Neutrophil (primary cell): Measurements from ENCODE around the gene UACA.

Experiments used
- H3K27ac ChIP-seq: fragments of 200-600 bp; sonication (generic); 2 replicates; pipeline ENCODE4 v1.5.1; 2016; ENCODE audit warnings: mild to moderate bottlenecking, moderate library complexity
- H3K27me3 ChIP-seq: fragments of 200-600 bp; sonication (generic); 2 replicates; pipeline ENCODE4 v1.6.0; 2016; ENCODE audit warnings: mild to moderate bottlenecking
- H3K36me3 ChIP-seq: fragments of 200-600 bp; sonication (generic); 2 replicates; pipeline ENCODE4 v1.5.1; 2017
- H3K4me1 ChIP-seq, 2 experiments: fragments of 200-600 bp in 1 of 2; sonication (generic) in 1 of 2; 1 replicate in 1 of 2; 2 replicates in 1 of 2; pipeline versions ENCODE4 v1.5.1 to v1.6.1; 2013 to 2016; ENCODE audit warnings: low read depth in 1 of 2, low read length in 1 of 2, mild to moderate bottlenecking in 1 of 2, moderate library complexity in 1 of 2; ENCODE audit not compliant: control insufficient read depth in 1 of 2, insufficient read depth in 1 of 2
- H3K4me3 ChIP-seq, 2 experiments: fragments of 200-600 bp in 1 of 2; sonication (generic) in 1 of 2; 1 replicate in 1 of 2; 2 replicates in 1 of 2; pipeline ENCODE4 v1.5.1; 2013 to 2016; ENCODE audit warnings: low read depth in 1 of 2, low read length in 1 of 2, mild to moderate bottlenecking in 1 of 2, moderate library complexity in 1 of 2
- H3K9me3 ChIP-seq: fragments of 200-600 bp; sonication (generic); 2 replicates; pipeline ENCODE4 v1.5.1; 2016
- TF ChIP-seq, protein P1 (sequence below): fragments of 200-600 bp; sonication (generic); IDR thresholded peaks from 2 replicates; pipeline ENCODE4 v1.5.1; 2016; ENCODE audit warnings: antibody characterized with exemption

UACA gene

DNA sequence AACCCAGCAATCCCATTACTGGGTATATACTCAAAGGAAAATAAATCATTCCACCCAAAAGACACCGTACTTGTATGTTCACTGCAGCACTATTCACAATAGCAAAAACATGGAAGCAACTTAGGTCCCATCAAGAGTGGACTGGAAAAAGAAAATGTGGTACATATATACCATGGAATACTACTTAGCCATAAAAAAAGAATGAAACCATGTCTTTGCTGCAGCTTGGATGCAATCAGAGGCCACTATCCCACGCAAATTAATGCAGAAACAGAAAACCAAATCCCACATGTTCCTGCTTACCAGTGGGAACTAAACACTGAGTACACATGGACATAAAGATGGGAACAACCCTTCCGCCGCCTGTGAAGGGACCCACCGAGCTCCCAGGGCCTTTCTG is 34.2 kb downstream of the UACA start:
- no peak overlapping the region for H3K27ac ChIP-seq
- no peaks in the 10 kb centered on the region for H3K27me3 ChIP-seq
- no peak overlapping the region for H3K4me3 ChIP-seq
- no peaks in the 10 kb centered on the region for H3K9me3 ChIP-seq
- H3K4me1 ChIP-seq: no peaks in the 10 kb centered on the region
- TF ChIP-seq, protein P1, sequence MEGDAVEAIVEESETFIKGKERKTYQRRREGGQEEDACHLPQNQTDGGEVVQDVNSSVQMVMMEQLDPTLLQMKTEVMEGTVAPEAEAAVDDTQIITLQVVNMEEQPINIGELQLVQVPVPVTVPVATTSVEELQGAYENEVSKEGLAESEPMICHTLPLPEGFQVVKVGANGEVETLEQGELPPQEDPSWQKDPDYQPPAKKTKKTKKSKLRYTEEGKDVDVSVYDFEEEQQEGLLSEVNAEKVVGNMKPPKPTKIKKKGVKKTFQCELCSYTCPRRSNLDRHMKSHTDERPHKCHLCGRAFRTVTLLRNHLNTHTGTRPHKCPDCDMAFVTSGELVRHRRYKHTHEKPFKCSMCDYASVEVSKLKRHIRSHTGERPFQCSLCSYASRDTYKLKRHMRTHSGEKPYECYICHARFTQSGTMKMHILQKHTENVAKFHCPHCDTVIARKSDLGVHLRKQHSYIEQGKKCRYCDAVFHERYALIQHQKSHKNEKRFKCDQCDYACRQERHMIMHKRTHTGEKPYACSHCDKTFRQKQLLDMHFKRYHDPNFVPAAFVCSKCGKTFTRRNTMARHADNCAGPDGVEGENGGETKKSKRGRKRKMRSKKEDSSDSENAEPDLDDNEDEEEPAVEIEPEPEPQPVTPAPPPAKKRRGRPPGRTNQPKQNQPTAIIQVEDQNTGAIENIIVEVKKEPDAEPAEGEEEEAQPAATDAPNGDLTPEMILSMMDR: no peak
- no peaks in the 10 kb centered on the region for H3K36me3 ChIP-seq

DNA sequence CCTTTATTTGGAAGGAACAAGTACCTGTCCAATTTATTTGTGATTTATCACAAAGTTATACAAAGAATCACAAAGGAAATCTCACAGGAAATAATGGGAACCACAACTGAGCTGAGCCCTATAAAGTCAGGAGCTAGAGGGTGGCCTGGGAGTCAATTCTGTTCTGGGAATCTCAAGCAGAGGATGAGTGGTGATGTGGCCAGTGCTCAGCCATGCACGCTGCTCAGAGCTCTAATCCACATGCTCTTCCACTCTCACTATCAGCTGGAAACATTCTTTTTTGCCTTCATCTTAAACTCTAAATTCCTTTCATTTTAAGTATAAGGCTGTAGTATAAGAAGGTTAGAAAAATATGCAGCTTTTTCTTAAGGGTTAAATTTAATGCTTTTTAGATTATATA is 36.6 kb downstream of the UACA start:
- Histone ChIP-seq H3K27me3 (no peaks in the 10 kb centered on the region), H3K27ac (no peak overlapping the region), H3K36me3 (no peaks in the 10 kb centered on the region), H3K9me3 (no peaks in the 10 kb centered on the region), H3K4me3 (no peak overlapping the region), H3K4me1 (no peaks in the 10 kb centered on the region)
- TF ChIP-seq, protein P1: no peak

DNA sequence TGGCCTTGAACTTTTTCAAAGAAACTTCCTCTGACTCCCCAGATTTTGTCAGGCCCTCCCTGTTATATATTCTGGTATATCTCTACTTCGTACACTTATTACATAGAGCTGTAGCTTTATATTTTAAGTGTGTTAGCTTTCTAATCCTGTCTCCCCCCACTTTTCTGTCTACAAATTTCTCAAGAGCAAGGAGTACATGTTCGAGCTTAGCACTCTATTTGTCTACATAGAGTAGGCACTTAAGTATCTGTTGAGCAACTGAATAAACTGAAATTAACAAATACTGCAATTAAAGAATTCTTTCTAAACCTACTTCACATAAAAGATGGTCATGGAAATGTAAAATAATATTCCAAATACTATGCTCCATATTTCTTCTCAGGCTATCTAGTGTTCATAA is 39.4 kb downstream of the UACA start:
- Histone ChIP-seq H3K27me3 (no peaks in the 10 kb centered on the region), H3K9me3 (no peaks in the 10 kb centered on the region), H3K4me1 (no peaks in the 10 kb centered on the region), H3K36me3 (no peaks in the 10 kb centered on the region), H3K4me3 (no peak overlapping the region), H3K27ac (no peak overlapping the region)
- TF ChIP-seq, protein P1: no peak

DNA sequence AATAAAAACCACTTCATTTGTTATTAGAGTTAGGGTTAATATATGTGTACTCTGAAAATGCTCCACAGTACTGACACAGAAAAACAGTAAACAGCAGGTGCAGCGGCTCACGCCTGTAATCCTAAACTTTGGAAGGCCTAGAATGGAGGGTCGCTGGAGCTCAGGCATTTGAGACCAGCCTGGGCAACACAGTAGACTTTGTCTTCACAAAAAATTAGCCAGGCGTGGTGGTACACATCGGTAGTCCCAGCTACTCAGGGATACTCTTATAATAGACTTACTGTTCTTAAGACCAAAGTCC is 40.3 kb downstream of the UACA start:
- Histone ChIP-seq H3K4me3 (no peak overlapping the region), H3K27ac (no peak overlapping the region), H3K36me3 (no peaks in the 10 kb centered on the region), H3K9me3 (no peaks in the 10 kb centered on the region), H3K27me3 (no peaks in the 10 kb centered on the region), H3K4me1 (no peaks in the 10 kb centered on the region)
- TF ChIP-seq, protein P1: no peak

DNA sequence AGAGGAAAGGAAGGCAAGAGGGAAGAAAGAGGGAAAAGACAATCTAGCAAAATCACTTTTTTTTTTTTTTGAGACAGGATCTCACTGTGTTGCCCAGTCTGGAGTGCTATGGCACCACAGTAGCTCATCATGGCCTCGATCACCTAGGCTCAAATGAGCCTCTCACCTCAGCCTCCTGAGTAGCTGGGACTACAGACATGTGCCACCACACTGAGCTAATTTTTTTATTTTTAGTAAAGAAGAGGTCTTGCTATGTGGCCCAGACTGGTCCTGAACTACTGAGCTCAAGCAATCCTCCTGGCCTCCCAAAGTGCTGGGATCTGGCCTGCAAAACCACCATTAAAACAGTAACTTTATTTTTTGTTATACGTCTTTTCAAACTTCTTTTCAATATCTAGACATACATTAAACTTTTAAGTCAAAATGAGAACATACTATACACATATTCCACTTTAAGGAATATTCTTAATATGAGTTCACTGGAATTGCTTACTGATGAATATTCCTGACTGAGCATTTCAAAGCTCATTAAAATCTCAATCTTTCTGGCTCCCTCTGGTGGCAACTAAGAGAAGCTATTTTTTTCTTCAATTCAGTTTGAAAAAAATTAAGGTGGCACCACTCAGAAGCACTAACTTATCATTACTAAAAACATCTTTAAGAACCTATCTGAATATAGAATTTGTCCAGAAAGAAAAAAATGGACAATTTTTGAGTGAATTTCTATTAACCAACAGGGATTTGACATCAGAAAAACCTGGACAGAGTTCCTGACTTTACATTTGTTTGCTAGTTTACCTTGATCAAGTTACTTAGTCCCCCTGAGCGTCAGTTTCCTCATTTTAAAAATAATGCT is 40.9 kb downstream of the UACA start:
- H3K27ac ChIP-seq: no peak overlapping the region
- H3K27me3 ChIP-seq: no peaks in the 10 kb centered on the region
- TF ChIP-seq, protein P1: peak; percentile 24
- H3K36me3 ChIP-seq: no peaks in the 10 kb centered on the region
- H3K9me3 ChIP-seq: no peaks in the 10 kb centered on the region
- H3K4me3 ChIP-seq: no peak overlapping the region
- H3K4me1 ChIP-seq: no peaks in the 10 kb centered on the region
